ENCODE data around the gene SCP2D1.

Gene SCP2D1

DNA sequence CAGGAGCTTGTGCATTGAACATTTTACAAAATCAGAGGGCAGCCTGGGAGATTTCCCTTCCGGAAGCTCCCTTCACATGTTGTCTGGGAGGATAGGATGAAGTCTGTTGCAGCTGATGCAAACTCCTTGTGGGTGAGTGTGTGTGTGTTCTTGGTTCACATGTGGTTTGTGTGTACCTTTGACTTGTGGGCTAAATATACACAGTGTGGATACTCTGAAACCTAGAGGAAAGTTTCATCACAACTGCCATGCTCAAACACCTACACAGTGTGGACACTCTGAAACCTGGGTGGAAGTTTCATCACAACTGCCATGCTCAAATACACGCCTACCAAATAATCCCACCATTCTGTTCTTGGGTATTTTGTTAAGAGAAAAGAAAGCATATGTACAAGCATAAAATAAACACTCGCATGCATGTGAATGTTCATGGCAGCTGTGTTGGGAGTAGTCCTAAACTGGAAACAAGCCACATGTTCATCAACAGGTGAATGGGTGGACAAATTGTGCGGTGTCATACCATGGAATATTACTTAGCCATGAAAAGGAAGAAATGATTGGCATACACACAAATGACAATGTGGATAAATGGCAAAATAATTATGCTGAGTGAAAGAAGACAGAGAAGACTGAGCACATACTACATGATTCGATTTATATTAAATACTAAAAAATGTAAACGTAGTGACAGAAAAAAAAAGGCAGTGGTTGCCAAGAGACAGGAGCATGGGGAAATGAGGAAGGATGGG, 1.8 kb downstream of the SCP2D1 start:
- no peak for DNase-seq

DNA sequence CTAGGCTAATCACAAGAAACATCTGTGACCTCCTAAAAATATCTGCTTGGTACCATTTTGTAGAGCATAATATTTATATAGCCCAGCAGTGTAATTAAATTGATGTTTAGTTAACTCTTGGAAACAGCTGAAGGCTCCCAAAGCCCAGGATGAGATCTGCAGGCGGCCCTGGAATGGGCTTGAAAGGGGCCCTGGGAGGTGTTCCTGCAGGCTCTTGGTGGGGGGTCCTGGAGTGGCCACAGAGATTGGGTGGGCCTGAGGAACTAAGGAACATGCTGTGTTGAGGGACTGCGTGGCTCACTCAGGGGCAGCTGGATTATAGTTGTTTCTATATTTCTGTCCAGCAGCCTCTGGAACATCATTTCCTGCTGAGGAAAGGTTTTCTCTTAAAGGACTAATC, 9.2 kb downstream of the SCP2D1 start:
- no peak for DNase-seq

GRCh38 chr20:18831830-18832499, 18.4 kb downstream of the SCP2D1 start:
- no peak for DNase-seq

DNA sequence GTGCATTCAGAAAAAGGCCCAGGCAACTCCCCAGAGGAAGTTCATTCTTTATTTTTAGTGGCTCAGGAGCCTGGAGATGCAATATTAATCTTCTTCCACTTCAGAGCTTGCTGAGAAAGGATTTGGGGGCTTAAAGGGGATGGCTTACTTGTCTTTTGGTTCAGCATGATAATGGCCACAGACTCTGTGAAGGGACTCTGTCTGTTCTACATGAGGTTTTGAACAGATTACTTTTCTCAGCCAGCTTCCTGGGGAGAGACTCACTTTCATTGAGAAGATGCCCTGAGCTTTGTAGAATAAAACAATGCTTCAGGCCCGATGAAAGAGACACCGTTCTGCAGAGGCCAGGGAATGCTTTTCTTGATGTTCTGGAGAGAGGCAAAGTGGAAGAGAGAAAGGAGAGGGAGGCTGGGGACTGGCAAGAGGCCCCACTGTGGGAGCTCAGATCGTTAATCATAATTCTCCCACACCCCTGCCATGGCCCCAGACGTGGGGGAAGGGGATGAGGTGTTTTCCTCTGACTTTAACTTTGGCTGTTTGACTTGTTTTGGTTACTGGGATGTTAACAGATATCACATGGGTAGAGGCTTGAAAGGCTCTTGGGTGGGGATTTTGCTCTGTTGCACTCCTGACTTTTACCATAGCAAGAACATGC, 19.1 kb downstream of the SCP2D1 start:
- DNase-seq: no peak

- no peak for DNase-seq
Measured at GRCh38 chr20:18835466-18836256, 22.1 kb downstream of the SCP2D1 start.

DNA sequence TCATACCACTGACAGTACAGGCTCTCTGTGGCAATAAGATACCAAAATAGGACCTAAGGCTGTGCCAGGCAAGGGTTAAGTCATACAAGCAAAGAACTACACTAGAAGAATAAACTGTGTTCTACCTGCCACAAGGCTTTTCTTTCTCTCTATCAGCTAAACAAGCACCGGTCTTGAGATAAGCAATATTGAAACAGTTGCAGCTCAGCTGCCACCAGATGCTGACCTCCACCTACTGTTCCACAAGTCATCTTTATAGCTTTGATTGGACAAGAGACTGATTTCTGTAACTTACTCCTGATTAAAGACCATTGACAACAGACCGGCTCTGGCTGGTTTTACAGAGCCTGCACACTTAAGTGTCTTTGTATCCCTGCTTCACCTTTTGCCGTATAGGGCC, 24.1 kb downstream of the SCP2D1 start:
- no peak for DNase-seq

DNA sequence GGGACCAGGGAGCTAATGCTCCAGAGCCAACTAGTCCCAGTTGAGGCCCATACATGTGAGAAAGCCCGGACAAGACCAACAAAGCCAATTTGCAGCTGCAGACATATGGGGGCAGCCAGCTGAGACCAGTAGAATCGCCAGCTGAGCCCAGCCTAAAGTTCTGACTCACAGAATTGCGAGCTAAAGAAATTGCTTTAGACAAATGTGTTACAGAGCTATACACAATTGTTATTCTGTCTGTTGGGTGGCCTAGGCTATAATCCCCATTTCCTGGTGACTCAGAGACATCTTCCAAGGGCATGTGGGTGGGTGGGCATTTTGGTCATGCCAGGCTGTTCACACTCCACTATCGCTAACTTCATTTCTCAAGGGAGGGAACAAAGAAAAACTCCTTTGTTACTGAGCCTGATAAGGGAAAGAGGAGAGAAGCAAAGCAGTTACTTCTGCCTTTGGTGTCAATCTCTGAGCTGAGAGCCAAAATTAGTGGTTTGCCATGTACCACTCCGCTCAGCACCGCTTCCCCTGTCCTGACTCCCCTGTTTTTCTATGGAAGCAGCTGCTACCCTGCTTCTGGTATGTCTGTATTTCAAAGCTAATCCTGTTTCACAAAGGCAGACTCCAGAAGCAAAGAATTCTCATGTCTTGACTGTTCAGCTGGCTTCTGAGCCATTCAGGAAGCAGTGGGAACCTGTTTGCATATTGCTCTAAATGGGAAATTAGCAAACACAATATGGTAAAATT, 26.1 kb downstream of the SCP2D1 start:
- no peak for DNase-seq

- no peak for DNase-seq
Measured at GRCh38 chr20:18840248-18840645, 26.7 kb downstream of the SCP2D1 start.

- DNase-seq: no peak
Measured at GRCh38 chr20:18845017-18845416, 31.4 kb downstream of the SCP2D1 start.

GRCh38 chr20:18847226-18847755, 33.7 kb downstream of the SCP2D1 start:
- DNase-seq: no peak

GRCh38 chr20:18849131-18849530, 35.5 kb downstream of the SCP2D1 start:
- no peak for DNase-seq

GRCh38 chr20:18851629-18852028, 38.0 kb downstream of the SCP2D1 start:
- no peak for DNase-seq

- no peak for DNase-seq
Measured at GRCh38 chr20:18852318-18852717, 38.7 kb downstream of the SCP2D1 start.

DNA sequence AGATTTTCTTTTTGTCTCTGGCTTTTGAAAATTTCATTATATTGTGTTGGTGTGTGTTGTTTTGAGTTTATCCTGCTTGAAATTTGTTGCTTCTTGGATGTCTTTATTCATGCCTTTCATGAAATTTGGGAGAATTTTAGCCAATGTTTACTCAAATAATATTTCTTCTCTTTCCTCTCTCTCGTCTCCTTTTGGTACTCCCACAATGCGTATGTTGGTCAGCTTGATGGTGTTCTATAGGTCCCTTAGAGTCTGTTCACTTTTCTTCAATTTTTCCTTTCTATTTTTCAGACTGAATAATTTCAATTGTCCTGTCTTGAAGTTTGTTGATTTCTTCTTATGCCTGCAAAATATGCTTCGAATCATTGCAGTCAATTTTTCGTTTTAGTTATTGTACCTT, 39.6 kb downstream of the SCP2D1 start:
- no peak for DNase-seq

GRCh38 chr20:18853946-18854646, 40.5 kb downstream of the SCP2D1 start:
- DNase-seq: no peak

DNA sequence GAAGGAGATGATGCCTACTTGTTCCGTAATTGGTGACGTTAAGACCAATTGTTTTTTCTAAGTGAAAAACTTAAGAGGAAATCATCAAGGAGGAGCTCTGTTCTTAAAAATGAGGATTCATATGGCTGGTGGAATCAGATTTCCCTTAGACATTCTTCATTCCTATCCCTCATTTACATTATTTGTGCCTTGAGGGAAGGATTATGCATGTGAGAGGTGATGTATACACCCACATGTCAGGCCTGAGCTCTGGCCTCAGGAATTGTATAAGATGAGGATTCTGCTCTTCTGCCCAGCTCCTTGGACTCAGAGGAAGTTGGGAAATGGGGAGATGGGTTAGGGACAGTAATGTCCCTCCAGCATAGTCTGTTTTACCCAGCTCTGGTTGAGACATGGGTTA, 42.3 kb downstream of the SCP2D1 start:
- DNase-seq: no peak

- no peak for DNase-seq
Measured at GRCh38 chr20:18856873-18857272, 43.3 kb downstream of the SCP2D1 start.

DNA sequence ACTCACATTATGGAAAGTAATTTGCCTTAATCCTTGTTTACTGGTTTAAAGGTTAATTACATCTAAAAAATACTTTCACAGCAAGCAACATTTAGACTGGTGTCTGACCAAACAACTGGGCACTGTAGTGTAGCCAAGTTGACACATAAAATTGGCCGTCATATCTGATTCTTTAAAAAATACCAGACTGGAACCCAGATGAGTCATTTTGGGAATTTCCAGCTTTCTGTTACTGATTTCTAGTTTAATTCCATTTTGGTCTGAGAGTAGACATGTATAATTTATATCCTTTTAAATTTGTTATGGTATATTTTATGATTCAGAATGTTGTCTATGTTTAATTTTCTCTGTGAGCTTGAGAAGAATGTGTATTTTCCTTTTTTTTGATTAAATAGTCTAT, 44.1 kb downstream of the SCP2D1 start:
- DNase-seq: no peak

DNA sequence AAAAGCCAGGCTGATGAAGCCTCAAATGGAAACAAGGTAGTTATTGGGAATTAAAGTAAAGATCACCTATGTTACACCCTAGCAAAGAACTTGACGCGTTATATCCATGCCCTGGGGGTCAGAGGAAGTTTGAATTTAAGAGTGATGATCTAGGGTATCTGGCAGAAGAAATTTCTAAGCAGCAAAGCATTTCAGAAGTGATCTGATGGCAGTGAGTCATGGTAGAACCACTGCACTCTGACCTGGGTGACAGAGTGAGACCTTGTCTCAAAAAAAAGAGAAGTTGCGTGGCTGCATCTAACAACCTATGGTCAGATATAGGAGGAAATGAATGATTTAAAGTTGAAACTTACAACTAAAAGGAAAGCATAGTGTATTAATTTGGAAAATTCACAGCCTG, 45.2 kb downstream of the SCP2D1 start:
- no peak for DNase-seq

Measured in activated T-cell treated with anti-CD3 and anti-CD28 coated beads, Interleukin-2, amount 50 U/mL, for 1 hour (primary cell).